ENCODE results near the gene MRPL57.
"Not testable (repeated sequence)": the region's sequence is repeated elsewhere in the genome, so short reads cannot be mapped to it uniquely, and the experiment has no call there.

The MRPL57 gene

DNA sequence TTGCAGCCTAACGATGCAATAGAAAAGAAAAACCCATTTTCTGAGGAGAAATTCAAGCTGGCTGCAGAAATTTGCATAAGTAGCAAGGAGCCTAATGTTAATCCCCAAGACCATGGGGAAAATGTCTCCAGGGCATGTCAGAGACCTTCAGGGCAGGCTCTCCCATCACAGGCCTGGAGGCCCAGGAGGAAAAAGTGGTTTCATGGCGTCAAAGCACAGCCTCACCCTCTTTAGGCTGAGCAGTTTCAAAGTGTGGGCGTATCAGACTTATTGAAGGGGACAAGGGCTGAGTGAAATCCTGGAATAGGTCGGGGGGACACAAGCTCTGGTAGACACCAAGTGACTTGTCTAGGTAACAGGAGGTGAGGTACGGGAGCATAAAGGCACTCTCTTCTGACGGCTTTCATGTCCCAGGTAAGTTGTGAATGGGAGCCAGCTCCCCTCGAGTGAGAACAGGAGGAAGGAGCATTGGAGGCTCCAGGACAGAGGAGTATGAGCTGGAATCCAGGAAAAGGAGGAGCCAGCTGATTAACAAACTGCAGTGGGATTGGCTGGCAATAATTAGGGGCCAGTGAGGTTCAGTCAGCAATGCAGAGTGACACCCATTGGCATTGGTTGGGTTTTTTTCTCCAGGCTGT is 35.8 kb downstream of the MRPL57 start:
- H3K9me3 Mint-ChIP-seq = peaks cover 17% of the 10 kb centered on the region
- no peak overlapping the region for H3K27ac Mint-ChIP-seq
- H3K27me3 Mint-ChIP-seq (ENCODE audit: low read depth) = peaks cover 52% of the 10 kb centered on the region
- no peak for DNase-seq (ENCODE audit: low spot score)
- H3K4me1 Mint-ChIP-seq (ENCODE audit: low read depth) = no peaks in the 10 kb centered on the region
- H3K36me3 Mint-ChIP-seq (ENCODE audit: low read depth) = no peaks in the 10 kb centered on the region
- H3K4me3 Mint-ChIP-seq = no peak overlapping the region

DNA sequence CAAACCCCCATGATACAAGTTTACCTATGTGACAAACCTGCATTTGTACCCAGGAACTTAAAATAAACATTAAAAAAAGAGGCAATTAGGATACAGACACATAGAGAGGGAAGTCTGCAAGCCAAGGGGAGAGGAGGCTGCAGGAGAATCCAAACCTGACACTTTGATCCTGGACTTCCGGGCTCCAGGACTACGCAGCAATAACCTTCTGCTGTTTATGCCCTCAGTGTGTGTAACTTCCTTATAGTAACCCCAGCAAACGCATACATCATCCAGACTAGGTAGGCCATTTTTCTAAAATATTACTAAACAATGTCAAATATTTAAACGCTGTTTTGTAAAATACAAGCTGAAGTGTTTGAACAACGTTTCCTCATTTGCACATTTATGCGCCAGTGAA is 39.0 kb downstream of the MRPL57 start:
- not testable (repeated sequence) for DNase-seq (ENCODE audit: low spot score); H3K27ac Mint-ChIP-seq; H3K36me3 Mint-ChIP-seq (ENCODE audit: low read depth); H3K4me3 Mint-ChIP-seq
- peaks cover 20% of the 10 kb centered on the region for H3K4me1 Mint-ChIP-seq (ENCODE audit: low read depth)
- H3K9me3 Mint-ChIP-seq = peaks cover 17% of the 10 kb centered on the region
- H3K27me3 Mint-ChIP-seq (ENCODE audit: low read depth) = peaks cover 47% of the 10 kb centered on the region

DNA sequence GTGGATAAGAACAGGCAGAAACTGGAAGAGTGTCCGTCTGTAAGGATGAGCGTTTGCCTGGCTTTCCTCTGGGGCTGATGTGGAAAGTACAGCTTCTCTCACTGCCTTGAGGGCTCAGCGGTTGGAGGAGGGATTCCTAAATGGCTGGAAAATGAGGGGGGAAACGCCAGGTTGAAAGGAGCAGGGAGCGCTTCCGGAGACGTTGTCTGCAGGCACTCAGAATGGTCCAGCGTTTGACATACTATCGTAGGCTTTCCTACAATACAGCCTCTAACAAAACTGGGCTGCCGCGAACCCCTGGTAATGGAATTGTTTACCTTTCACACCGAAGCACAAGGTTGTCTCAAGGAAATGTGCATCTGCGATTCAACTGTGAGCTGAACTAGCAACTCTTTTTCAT is 39.9 kb downstream of the MRPL57 start:
- Mint-ChIP-seq H3K36me3 (ENCODE audit: low read depth) (peaks cover 2% of the 10 kb centered on the region), H3K27me3 (ENCODE audit: low read depth) (peaks cover 43% of the 10 kb centered on the region), H3K9me3 (peaks cover 18% of the 10 kb centered on the region), H3K27ac (no peak overlapping the region), H3K4me3 (no peak overlapping the region), H3K4me1 (ENCODE audit: low read depth) (peaks cover 20% of the 10 kb centered on the region)
- DNase-seq (ENCODE audit: low spot score) = no peak

DNA sequence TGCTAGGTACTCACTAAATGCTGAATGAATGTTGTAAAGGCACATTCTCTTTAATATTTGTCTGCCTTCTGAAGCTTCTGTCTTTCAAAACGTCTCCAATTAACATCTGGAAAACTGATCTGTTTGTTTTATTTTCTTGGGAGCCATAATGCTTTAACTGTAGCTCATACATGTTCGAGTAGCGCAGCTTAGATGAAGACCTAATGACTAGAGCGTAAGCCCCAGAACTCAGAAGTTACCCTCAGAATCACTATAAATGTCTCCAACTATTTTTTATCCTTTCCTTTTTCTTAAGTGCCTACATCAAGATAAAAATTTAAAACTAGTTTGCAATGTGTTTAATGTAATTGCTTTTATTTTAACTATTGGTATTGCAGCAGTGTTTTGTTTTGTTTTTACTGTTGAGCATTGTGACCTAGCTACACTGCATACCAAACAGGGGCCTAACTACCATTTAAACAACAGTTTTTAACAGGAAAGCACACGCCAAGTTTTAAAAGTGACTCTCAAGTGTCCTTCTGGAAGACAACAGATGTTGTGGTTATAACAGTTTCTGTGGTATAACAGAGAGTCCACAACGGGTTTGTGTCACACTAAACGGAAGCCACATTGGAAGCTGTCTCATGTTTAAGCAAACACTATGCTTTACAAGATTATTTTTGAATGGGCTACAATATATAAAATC is 42.0 kb downstream of the MRPL57 start:
- Mint-ChIP-seq H3K27ac (peak overlapping the region; percentile 73), H3K27me3 (ENCODE audit: low read depth) (peaks cover 40% of the 10 kb centered on the region), H3K36me3 (ENCODE audit: low read depth) (peaks cover 9% of the 10 kb centered on the region), H3K9me3 (peaks cover 24% of the 10 kb centered on the region), H3K4me1 (ENCODE audit: low read depth) (peaks cover 20% of the 10 kb centered on the region), H3K4me3 (peak overlapping the region; percentile 62)
- peak; percentile 37 for DNase-seq (ENCODE audit: low spot score)

DNA sequence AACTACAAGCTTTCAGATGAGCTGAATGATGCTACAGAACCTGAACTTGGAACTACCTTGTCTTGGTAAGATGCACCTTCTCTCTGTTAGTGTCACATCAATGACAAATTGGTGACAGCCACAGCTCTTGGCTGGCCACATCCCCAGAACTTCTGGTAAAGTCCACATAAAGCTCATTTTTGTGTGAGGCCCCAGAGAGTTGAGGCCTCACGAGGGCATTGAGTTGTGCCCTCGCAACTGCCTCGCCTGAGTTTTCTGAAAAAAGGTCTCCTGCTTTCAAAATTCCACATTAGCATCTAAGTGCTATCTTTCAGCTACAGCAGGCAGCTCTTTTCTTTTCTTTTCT is 42.6 kb downstream of the MRPL57 start:
- H3K4me3 Mint-ChIP-seq = peak overlapping the region; percentile 62
- no peak for DNase-seq (ENCODE audit: low spot score)
- peaks cover 9% of the 10 kb centered on the region for H3K36me3 Mint-ChIP-seq (ENCODE audit: low read depth)
- H3K27ac Mint-ChIP-seq = peak overlapping the region; percentile 73
- peaks cover 37% of the 10 kb centered on the region for H3K27me3 Mint-ChIP-seq (ENCODE audit: low read depth)
- H3K9me3 Mint-ChIP-seq = peaks cover 24% of the 10 kb centered on the region
- H3K4me1 Mint-ChIP-seq (ENCODE audit: low read depth) = peaks cover 20% of the 10 kb centered on the region

DNA sequence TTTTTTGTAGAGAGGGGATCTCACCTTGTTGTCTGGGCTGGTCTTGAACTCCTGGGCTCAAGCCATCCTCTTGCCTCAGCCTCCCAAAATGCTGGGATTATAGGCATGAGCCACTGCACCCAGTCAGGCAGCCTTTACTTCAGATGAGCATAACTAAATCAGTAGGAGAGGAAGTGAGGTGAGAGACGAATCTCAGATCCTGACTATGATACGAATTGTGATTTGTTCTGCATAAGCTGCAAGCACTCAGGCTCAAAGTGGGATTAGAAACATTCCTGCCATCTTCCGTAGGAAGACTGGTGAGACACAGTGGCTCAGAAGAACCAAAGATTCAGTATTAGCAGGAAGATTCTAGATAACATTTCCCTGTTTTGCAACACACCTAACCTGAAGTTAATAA is 43.3 kb downstream of the MRPL57 start:
- H3K27ac Mint-ChIP-seq; H3K36me3 Mint-ChIP-seq (ENCODE audit: low read depth); DNase-seq (ENCODE audit: low spot score): not testable (repeated sequence)
- Mint-ChIP-seq H3K9me3 (peaks cover 24% of the 10 kb centered on the region), H3K4me1 (ENCODE audit: low read depth) (peaks cover 20% of the 10 kb centered on the region), H3K4me3 (peak overlapping the region; percentile 62), H3K27me3 (ENCODE audit: low read depth) (peaks cover 33% of the 10 kb centered on the region)

DNA sequence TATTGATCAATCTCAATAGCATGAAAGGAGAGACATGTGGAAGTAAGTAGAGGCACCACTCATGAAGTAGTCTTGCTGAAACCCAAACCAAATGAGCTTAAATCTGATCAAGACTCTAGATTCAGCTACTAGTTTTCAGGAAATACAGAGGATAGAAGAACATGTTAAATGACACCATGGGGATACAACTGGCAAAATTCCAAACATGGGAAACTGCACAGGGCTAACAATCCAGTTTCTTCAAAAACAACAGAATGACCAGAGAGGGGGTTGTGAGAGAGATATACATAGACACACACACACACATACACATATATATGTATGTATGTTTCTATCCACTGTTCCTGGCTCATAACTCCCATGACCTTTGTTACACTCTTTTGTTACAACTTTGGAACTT is 44.8 kb downstream of the MRPL57 start:
- Mint-ChIP-seq H3K4me3 (no peak overlapping the region), H3K27me3 (ENCODE audit: low read depth) (peaks cover 31% of the 10 kb centered on the region), H3K27ac (no peak overlapping the region), H3K4me1 (ENCODE audit: low read depth) (peaks cover 20% of the 10 kb centered on the region), H3K36me3 (ENCODE audit: low read depth) (peaks cover 9% of the 10 kb centered on the region), H3K9me3 (peaks cover 24% of the 10 kb centered on the region)
- DNase-seq (ENCODE audit: low spot score) = no peak

DNA sequence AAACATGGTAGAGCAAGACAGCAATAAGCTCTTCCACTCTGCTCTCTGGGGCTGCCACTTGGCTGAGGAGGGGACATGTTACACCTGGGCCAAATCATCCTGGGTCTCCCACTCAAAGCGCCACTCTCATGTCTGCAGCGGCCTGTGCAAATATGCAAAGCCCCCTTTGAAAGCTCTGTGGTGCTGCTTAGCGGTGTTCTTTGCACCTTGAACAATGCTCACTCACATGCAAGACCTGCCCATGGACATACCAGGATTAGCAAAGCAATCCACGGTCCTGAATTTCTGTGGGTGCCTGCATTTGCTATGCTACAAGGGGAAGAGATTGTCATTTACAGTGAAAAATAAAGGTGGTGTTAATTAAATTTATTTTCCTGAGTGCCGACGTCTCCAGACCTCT is 48.6 kb downstream of the MRPL57 start:
- Mint-ChIP-seq H3K27me3 (ENCODE audit: low read depth) (peaks cover 28% of the 10 kb centered on the region), H3K9me3 (peaks cover 24% of the 10 kb centered on the region), H3K36me3 (ENCODE audit: low read depth) (peaks cover 9% of the 10 kb centered on the region), H3K4me3 (no peak overlapping the region), H3K4me1 (ENCODE audit: low read depth) (no peaks in the 10 kb centered on the region), H3K27ac (no peak overlapping the region)
- DNase-seq (ENCODE audit: low spot score) = no peak

DNA sequence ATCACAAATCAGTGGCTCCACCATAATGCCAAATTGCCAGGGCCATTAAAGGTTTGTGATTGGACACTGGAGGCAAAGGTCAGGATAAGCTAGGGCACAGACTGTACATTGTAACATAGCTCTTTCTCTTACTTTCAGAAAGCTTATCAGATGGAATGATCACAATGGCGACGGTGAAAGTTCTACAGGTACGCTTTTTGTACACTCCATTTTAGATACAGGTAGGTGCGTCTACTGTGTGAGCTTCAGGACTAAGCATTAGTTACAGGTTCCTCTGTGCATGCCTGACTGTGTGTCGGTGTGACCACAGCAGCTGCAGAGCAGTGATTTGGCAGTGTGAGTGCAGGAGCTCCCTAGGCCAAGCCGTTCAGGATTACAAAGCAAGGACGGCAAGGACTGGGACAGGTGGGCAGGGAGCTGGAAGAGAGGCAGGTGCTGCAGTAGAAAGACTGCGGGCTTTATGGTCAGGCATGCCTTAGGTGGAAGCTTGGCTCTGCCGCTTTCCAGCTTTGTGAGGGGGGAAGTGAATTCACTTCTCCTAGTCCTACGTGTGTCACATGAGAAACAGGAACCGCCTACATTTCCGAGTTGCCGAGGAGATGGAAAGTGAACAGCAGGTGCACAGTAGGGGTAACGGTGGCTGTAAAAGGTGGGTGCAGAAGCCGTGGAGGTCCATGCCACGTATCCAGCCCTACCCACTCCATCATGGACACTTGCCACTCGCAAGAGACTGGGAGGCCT is 49.6 kb downstream of the MRPL57 start:
- Mint-ChIP-seq H3K27ac (no peak overlapping the region), H3K9me3 (peaks cover 22% of the 10 kb centered on the region), H3K36me3 (ENCODE audit: low read depth) (peaks cover 9% of the 10 kb centered on the region), H3K4me1 (ENCODE audit: low read depth) (no peaks in the 10 kb centered on the region), H3K27me3 (ENCODE audit: low read depth) (peaks cover 28% of the 10 kb centered on the region), H3K4me3 (no peak overlapping the region)
- no peak for DNase-seq (ENCODE audit: low spot score)

DNA sequence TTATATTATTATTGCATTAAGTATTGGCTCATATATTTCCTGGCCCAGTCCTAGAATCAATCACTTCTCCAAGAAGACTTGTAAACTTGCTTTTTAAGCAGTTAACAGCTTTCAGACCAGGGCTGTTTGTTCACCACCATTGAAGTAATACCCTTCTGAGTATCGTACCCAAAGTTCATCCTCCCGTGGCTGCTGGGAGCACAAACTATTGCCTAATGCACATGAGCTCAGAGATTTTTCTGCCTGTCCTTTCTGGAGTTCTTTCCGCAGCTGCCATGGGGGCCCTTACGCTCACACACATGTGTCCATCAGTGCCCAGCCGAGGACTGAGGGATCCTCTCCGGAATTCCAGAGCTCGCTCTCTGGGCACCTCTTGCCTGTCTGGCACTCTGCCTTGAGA is 51.5 kb downstream of the MRPL57 start:
- Mint-ChIP-seq H3K27me3 (ENCODE audit: low read depth) (peaks cover 16% of the 10 kb centered on the region), H3K36me3 (ENCODE audit: low read depth) (no peaks in the 10 kb centered on the region), H3K4me1 (ENCODE audit: low read depth) (peaks cover 10% of the 10 kb centered on the region), H3K4me3 (no peak overlapping the region), H3K27ac (no peak overlapping the region), H3K9me3 (peaks cover 5% of the 10 kb centered on the region)
- no peak for DNase-seq (ENCODE audit: low spot score)

All from T-helper 2 cell treated with Interferon-gamma antibody and Interleukin-4, amounts not matched to agents 5 μg/mL and 100 μg/mL, for 36 hours (primary cell).